ENCODE results near the gene FAM170B.

Gene FAM170B

GRCh38 chr10:49115796-49116508 is 17.9 kb downstream of the FAM170B start:
- no peak for DNase-seq (ENCODE audit: low read depth)
- TF ChIP-seq CTCF (IDR thresholded peaks at IDR 0.05; ENCODE audit: insufficient read depth, low read depth, low read length, missing control alignments), result no peak
- H3K4me3 ChIP-seq (ENCODE audit: low read depth, low read length), result no peak overlapping the region

DNA sequence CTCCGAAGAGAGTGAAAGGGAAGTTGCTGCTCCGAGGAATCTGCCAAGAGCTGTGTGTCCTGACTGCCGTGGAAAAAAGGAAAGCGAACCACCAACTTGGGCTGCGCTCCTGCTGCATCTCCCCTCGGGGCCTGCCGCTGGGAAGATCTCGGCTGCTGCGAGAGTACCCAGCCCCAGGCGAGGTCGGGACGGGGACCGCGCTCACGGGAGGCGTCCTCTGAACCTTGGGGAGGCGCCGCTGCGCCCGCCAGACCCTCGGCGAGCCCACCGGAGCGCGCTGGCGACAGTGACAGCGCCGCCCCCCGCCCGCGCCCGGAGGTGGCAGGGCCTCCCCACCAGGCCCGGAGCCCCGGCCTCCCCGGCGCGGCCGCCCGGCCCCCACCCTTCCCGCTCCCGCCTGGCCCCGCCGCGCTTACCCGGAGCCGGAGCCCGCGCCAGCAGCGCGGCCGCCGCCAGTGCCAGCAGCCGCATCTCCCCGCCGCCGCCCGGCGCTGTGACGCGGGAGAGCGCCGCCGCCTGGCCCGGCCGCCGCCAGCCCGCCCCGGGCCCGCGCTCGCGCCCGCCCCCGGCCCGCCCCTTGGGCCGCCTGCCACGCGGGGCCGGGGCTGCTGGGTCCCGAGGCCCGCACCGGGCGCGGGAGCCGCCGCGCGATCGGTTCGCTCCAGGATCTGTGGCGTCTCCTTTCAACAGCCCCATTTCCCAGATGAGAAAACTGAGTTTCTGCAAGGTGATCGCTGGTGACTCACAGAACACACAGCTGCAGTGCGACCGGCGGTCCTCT is 18.6 kb downstream of the FAM170B start, which contains the start of gene VSTM4:
Gene VSTM4, minus strand, starts transcription at position 508 of the 781 bp plus-strand sequence. Its CDS starts 37 bp downstream, at position 471.
- DNase-seq (ENCODE audit: low read depth), result no peak
- H3K4me3 ChIP-seq (ENCODE audit: low read depth, low read length), result no peak within 1 kb of the TSS
- no peak for TF ChIP-seq CTCF (IDR thresholded peaks at IDR 0.05; ENCODE audit: insufficient read depth, low read depth, low read length, missing control alignments)

DNA sequence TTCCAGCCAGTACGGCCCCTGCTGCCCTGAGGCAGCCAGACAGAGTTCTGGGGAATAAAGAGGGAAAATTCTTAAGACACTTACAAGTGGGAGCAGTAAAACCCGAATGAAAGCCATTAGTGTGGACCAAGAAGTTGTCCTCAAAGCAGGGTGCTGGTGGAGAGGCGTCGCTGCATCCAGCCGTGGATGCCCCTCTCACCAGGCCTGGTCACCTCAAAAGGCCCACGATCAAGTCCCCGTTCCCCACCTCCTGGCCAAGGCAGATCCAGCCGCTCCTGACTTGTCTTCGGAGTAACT is 19.2 kb downstream of the FAM170B start:
- no peak for DNase-seq (ENCODE audit: low read depth)
- no peak for TF ChIP-seq CTCF (IDR thresholded peaks at IDR 0.05; ENCODE audit: insufficient read depth, low read depth, low read length, missing control alignments)
- H3K4me3 ChIP-seq (ENCODE audit: low read depth, low read length), result no peak overlapping the region

DNA sequence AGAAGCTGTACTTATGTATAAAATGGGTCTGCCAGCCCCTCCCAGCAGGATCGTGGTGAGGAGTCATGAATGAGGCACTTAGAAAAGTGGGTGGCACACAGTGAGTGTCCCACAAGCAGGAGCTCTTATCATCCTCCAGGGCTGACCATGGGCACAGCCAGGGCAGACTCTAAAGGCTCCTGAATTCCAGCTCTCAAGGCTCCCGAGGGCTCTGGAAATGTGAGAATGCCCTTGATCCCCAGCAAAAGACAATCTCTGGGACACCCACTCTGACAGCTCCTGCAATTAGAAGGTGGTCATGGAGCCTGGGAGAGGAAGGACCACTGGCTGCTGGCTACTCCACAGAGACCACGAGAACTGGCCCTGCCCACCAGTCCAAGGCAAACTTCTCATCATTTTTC is 20.1 kb downstream of the FAM170B start:
- no peak overlapping the region for H3K4me3 ChIP-seq (ENCODE audit: low read depth, low read length)
- DNase-seq (ENCODE audit: low read depth), result no peak
- TF ChIP-seq CTCF (IDR thresholded peaks at IDR 0.05; ENCODE audit: insufficient read depth, low read depth, low read length, missing control alignments), result no peak

DNA sequence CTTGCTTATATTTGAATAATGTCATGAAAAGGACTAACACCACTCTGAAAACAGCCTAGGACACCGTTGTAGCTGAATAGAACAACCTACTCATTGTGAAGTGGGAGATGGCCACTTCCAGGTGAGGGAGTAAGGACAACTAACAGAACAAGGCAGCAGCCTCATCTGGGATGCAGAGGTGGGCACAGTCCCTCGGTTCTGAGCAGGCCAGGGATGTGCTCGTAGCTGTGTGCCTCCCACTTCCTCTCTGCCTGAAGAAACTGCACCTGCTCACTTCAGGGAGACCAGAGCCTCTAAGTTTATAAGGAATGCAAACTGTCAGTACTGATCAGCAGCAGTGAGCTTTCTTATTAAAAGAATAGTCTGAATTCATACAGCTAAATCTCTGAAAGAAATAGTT is 21.0 kb downstream of the FAM170B start:
- no peak for TF ChIP-seq CTCF (IDR thresholded peaks at IDR 0.05; ENCODE audit: insufficient read depth, low read depth, low read length, missing control alignments)
- no peak for DNase-seq (ENCODE audit: low read depth)
- H3K4me3 ChIP-seq (ENCODE audit: low read depth, low read length), result no peak overlapping the region

- no peak overlapping the region for H3K4me3 ChIP-seq (ENCODE audit: low read depth, low read length)
- no peak for TF ChIP-seq CTCF (IDR thresholded peaks at IDR 0.05; ENCODE audit: insufficient read depth, low read depth, low read length, missing control alignments)
- no peak for DNase-seq (ENCODE audit: low read depth)
Measured at GRCh38 chr10:49112098-49112497, 21.7 kb downstream of the FAM170B start.

Data from GM12865 (cell line).